Vagina (tissue), 2 donors: ENCODE results near the gene KRTAP16-1.

Experiments
- POLR2A ChIP-seq, 2 donors: fragments of 450-650 bp; IDR thresholded peaks; one replicate each; pipeline ENCODE4 v1.6.1; 2017; ENCODE audit warnings: antibody characterized with exemption in 2 of 2, mild to moderate bottlenecking in 2 of 2, moderate library complexity in 2 of 2
- POLR2AphosphoS5 ChIP-seq, 2 donors: sonication (generic); formaldehyde crosslinking; IDR thresholded peaks; one replicate each; pipeline ENCODE4 v1.9.0; 2017; ENCODE audit warnings: antibody characterized with exemption in 2 of 2, mild to moderate bottlenecking in 2 of 2, low read depth in 1 of 2; ENCODE audit not compliant: insufficient read depth in 1 of 2
- TF ChIP-seq, protein P1 (sequence below), 3 experiments: fragments of 450-650 bp in 2 of 3; fragments of 200-600 bp in 1 of 3; sonication (generic) in 1 of 3; IDR thresholded peaks; one replicate each; pipeline ENCODE4 v1.5.1; 2017 to 2019; ENCODE audit warnings: antibody characterized with exemption in 3 of 3, mild to moderate bottlenecking in 2 of 3, moderate library complexity in 2 of 3

DNA sequence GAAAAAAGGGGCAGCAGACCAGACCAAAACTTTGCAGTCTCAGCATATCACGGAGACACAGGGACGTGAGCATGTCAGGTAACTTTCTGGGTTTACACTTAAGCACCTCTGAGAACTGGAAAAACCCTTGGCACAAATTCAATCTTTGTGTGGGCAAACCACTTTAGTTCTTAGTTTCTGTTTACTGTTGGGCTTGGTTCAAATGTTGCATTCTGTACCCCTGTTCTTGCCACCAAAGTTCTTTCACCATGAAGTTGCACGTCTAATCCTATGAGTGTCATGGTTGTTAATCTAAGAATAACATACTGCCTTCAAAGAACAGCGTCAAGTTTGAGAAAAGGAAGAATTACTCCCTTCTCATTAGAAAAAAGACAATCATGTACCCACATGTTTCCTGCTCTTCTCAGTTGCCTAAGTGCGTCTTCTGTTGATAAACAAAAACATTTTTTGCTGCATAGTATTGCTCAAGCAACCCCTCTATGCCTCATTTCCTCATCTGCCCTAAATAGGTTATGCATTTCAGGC is 29.9 kb upstream of the KRTAP16-1 start:
- TF ChIP-seq, protein P1, sequence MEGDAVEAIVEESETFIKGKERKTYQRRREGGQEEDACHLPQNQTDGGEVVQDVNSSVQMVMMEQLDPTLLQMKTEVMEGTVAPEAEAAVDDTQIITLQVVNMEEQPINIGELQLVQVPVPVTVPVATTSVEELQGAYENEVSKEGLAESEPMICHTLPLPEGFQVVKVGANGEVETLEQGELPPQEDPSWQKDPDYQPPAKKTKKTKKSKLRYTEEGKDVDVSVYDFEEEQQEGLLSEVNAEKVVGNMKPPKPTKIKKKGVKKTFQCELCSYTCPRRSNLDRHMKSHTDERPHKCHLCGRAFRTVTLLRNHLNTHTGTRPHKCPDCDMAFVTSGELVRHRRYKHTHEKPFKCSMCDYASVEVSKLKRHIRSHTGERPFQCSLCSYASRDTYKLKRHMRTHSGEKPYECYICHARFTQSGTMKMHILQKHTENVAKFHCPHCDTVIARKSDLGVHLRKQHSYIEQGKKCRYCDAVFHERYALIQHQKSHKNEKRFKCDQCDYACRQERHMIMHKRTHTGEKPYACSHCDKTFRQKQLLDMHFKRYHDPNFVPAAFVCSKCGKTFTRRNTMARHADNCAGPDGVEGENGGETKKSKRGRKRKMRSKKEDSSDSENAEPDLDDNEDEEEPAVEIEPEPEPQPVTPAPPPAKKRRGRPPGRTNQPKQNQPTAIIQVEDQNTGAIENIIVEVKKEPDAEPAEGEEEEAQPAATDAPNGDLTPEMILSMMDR (IDR thresholded peaks at IDR 0.05): no peak
- TF ChIP-seq POLR2A (IDR thresholded peaks at IDR 0.05): no peak
- no peak for TF ChIP-seq POLR2AphosphoS5 (IDR thresholded peaks at IDR 0.05; ENCODE audit: insufficient read depth in 1 of 2, low read depth in 1 of 2)
